CD1c-positive myeloid dendritic cell (primary cell): ENCODE data around the gene ILK.

Experiments
- DNase-seq: peaks from one replicate; pipeline ENCODE4 v3.0.0-alpha.2; 2016; ENCODE audit errors: extremely low spot score

Gene ILK

GRCh38 chr11:6656936-6657335 is 53.4 kb downstream of the ILK start:
- no peak for DNase-seq

- DNase-seq: no peak
Observed at GRCh38 chr11:6657346-6657745, 53.8 kb downstream of the ILK start.

- no peak for DNase-seq
Observed at GRCh38 chr11:6658647-6659046, 55.1 kb downstream of the ILK start.
